ENCODE measurements around the gene FAM184A.
"Not testable (repeated sequence)": the region's sequence is repeated elsewhere in the genome, so short reads cannot be mapped to it uniquely, and the experiment has no call there.

FAM184A gene

GRCh38 chr6:119110601-119111548, 32.4 kb upstream of the FAM184A start:
- peak; percentile 32 for DNase-seq (ENCODE audit: low spot score)
- TF ChIP-seq CTCF (IDR thresholded peaks at IDR 0.05; ENCODE audit: extremely low read depth, missing control alignments) = peak; percentile 29

- no peak for DNase-seq (ENCODE audit: low spot score)
- TF ChIP-seq CTCF (IDR thresholded peaks at IDR 0.05; ENCODE audit: extremely low read depth, missing control alignments) = no peak
Observed at GRCh38 chr6:119109654-119110325, 31.3 kb upstream of the FAM184A start.

GRCh38 chr6:119108076-119108475, 29.6 kb upstream of the FAM184A start:
- TF ChIP-seq CTCF (IDR thresholded peaks at IDR 0.05; ENCODE audit: extremely low read depth, missing control alignments) = no peak
- no peak for DNase-seq (ENCODE audit: low spot score)

GRCh38 chr6:119105282-119105681, 26.8 kb upstream of the FAM184A start:
- TF ChIP-seq CTCF (IDR thresholded peaks at IDR 0.05; ENCODE audit: extremely low read depth, missing control alignments) = no peak
- no peak for DNase-seq (ENCODE audit: low spot score)

GRCh38 chr6:119102901-119103300, 24.4 kb upstream of the FAM184A start:
- no peak for TF ChIP-seq CTCF (IDR thresholded peaks at IDR 0.05; ENCODE audit: extremely low read depth, missing control alignments)
- DNase-seq (ENCODE audit: low spot score) = no peak

GRCh38 chr6:119100115-119100514, 21.7 kb upstream of the FAM184A start:
- no peak for TF ChIP-seq CTCF (IDR thresholded peaks at IDR 0.05; ENCODE audit: extremely low read depth, missing control alignments)
- no peak for DNase-seq (ENCODE audit: low spot score)

- DNase-seq (ENCODE audit: low spot score) = not testable (repeated sequence)
Observed at GRCh38 chr6:119097815-119098361, 19.4 kb upstream of the FAM184A start.
